ENCODE data around the gene TTC34.

DNA sequence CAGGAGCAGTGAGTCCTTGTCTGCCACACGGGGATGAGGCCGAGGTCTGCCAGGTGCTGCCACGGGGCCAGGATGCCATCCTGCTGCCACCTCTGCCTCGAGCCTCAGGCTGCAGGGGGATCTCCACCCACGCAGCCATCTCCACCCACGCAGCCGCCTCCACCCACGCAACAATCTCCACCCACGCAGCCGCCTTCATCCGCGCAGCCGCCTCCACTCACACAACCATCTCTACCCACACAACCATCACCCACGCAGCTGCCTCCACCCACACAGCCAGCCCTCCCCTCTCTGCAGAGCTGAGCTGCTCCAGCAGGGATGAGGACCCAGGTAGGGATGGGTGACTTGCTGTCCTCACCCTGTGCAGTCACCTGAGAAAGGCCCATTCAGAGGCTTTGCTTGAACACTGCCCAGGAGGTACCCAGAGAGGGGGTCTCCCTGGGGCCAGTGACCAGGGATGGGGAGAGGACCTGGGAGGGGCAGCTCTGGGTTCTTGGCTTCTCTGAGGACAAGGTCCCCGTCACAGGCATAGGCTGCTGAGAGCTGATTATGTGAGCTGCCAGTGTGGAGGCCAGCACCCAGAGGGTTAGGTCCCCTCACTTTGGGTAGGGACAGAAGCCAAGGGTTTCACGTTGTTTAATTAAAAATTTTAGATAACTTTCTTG, 46.6 kb upstream of the TTC34 start:
- TF ChIP-seq, protein P1, sequence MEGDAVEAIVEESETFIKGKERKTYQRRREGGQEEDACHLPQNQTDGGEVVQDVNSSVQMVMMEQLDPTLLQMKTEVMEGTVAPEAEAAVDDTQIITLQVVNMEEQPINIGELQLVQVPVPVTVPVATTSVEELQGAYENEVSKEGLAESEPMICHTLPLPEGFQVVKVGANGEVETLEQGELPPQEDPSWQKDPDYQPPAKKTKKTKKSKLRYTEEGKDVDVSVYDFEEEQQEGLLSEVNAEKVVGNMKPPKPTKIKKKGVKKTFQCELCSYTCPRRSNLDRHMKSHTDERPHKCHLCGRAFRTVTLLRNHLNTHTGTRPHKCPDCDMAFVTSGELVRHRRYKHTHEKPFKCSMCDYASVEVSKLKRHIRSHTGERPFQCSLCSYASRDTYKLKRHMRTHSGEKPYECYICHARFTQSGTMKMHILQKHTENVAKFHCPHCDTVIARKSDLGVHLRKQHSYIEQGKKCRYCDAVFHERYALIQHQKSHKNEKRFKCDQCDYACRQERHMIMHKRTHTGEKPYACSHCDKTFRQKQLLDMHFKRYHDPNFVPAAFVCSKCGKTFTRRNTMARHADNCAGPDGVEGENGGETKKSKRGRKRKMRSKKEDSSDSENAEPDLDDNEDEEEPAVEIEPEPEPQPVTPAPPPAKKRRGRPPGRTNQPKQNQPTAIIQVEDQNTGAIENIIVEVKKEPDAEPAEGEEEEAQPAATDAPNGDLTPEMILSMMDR (IDR thresholded peaks at IDR 0.05; ENCODE audit: low read length): no peak
- TF ChIP-seq EZH2 (IDR thresholded peaks at IDR 0.05; ENCODE audit: borderline replicate concordance, low read length): no peak
